H9 (cell line): ENCODE measurements around the gene SLC29A4. TPM values are rescaled to one million over a fixed set of nuclear protein-coding genes. Genes with fewer than 3 reads are reported as not detected.

Source experiments
- DNase-seq: peaks from one replicate; pipeline ENCODE4 v3.0.0-alpha.2; 2017
- H2AFZ ChIP-seq: one replicate; pipeline ENCODE4 v1.6.1; 2013; ENCODE audit warnings: mild to moderate bottlenecking, low read length, control low read depth, moderate library complexity
- H2AK5ac ChIP-seq: 2 replicates; pipeline ENCODE4 v1.6.1; 2013; ENCODE audit warnings: low read length, control low read depth, mixed read lengths; ENCODE audit not compliant: insufficient read length
- H2BK120ac ChIP-seq: one replicate; pipeline ENCODE4 v1.6.1; 2013; ENCODE audit warnings: low read depth, mild to moderate bottlenecking, low read length, control low read depth, inconsistent platforms; ENCODE audit not compliant: poor library complexity, severe bottlenecking
- H2BK12ac ChIP-seq: 2 replicates; pipeline ENCODE4 v1.6.1; 2013; ENCODE audit warnings: low read length, control low read depth, mixed read lengths, low read depth; ENCODE audit not compliant: insufficient read length
- H2BK15ac ChIP-seq: 2 replicates; pipeline ENCODE4 v1.6.1; 2013; ENCODE audit warnings: low read depth, low read length, control low read depth
- H2BK20ac ChIP-seq: one replicate; pipeline ENCODE4 v1.6.1; 2013; ENCODE audit warnings: low read depth, mild to moderate bottlenecking, low read length, control low read depth, inconsistent platforms; ENCODE audit not compliant: poor library complexity, severe bottlenecking
- H2BK5ac ChIP-seq: 2 replicates; pipeline ENCODE4 v1.6.1; 2013; ENCODE audit warnings: low read length, control low read depth, mixed read lengths; ENCODE audit not compliant: insufficient read length
- H3K14ac ChIP-seq: 2 replicates; pipeline ENCODE4 v1.6.1; 2013; ENCODE audit warnings: low read length, control low read depth; ENCODE audit not compliant: insufficient read depth
- H3K18ac ChIP-seq: 2 replicates; pipeline ENCODE4 v1.6.1; 2013; ENCODE audit warnings: low read depth, mild to moderate bottlenecking, mixed read lengths, low read length, control low read depth; ENCODE audit not compliant: insufficient read length
- H3K23ac ChIP-seq: 2 replicates; pipeline ENCODE4 v1.6.1; 2013; ENCODE audit warnings: low read length, control low read depth, mixed read lengths, low read depth; ENCODE audit not compliant: insufficient read length
- H3K23me2 ChIP-seq: 2 replicates; pipeline ENCODE4 v1.6.1; 2013; ENCODE audit warnings: low read depth, mild to moderate bottlenecking, mixed read lengths, low read length, control low read depth; ENCODE audit not compliant: insufficient read length, poor library complexity, severe bottlenecking
- H3K27ac ChIP-seq: 2 replicates; pipeline ENCODE4 v1.5.1; 2013; ENCODE audit warnings: low read length, control low read depth, mixed read lengths, low read depth; ENCODE audit not compliant: insufficient read length
- H3K27me3 ChIP-seq: 2 replicates; pipeline ENCODE4 v1.6.1; 2013; ENCODE audit warnings: low read length, control low read depth, inconsistent platforms; ENCODE audit not compliant: insufficient read depth
- H3K4ac ChIP-seq: 2 replicates; pipeline ENCODE4 v1.6.1; 2013; ENCODE audit warnings: low read depth, mild to moderate bottlenecking, control low read depth, inconsistent platforms, low read length, moderate library complexity
- H3K4me1 ChIP-seq: 2 replicates; pipeline ENCODE4 v1.6.1; 2013; ENCODE audit warnings: low read length, control low read depth, inconsistent platforms; ENCODE audit not compliant: insufficient read depth
- H3K4me2 ChIP-seq: 2 replicates; pipeline ENCODE4 v1.6.1; 2013; ENCODE audit warnings: low read length, control low read depth, mixed read lengths; ENCODE audit not compliant: insufficient read length, insufficient read depth
- H3K56ac ChIP-seq: 2 replicates; pipeline ENCODE4 v1.6.1; 2013; ENCODE audit warnings: low read depth, mild to moderate bottlenecking, mixed read lengths, low read length, control low read depth; ENCODE audit not compliant: insufficient read length
- H3K79me1 ChIP-seq: 2 replicates; pipeline ENCODE4 v1.6.1; 2013; ENCODE audit warnings: low read depth, mild to moderate bottlenecking, moderate library complexity, low read length, control low read depth, inconsistent platforms; ENCODE audit not compliant: insufficient read depth, poor library complexity, severe bottlenecking
- H3K79me2 ChIP-seq: 2 replicates; pipeline ENCODE4 v1.6.1; 2013; ENCODE audit warnings: low read length, control low read depth, inconsistent platforms; ENCODE audit not compliant: insufficient read depth
- H3K9ac ChIP-seq: 2 replicates; pipeline ENCODE4 v1.6.1; 2013; ENCODE audit warnings: low read length, control low read depth, mixed read lengths; ENCODE audit not compliant: insufficient read length; ENCODE audit errors: extremely low read depth
- H3K9me3 ChIP-seq: one replicate; pipeline ENCODE4 v1.6.1; 2013; ENCODE audit warnings: low read depth, low read length, inconsistent platforms; ENCODE audit not compliant: control insufficient read depth
- H3T11ph ChIP-seq: one replicate; pipeline ENCODE4 v1.6.1; 2013; ENCODE audit warnings: mild to moderate bottlenecking, low read length, control low read depth, inconsistent platforms
- H4K20me1 ChIP-seq: one replicate; pipeline ENCODE4 v1.6.1; 2013; ENCODE audit not compliant: control insufficient read depth, insufficient read length, insufficient read depth
- H4K5ac ChIP-seq: 2 replicates; pipeline ENCODE4 v1.6.1; 2013; ENCODE audit warnings: low read depth, mild to moderate bottlenecking, mixed read lengths, low read length, control low read depth; ENCODE audit not compliant: insufficient read length
- H4K8ac ChIP-seq: replicated peaks from 2 replicates; pipeline ENCODE4 v1.6.1; 2013; ENCODE audit warnings: low read length, control low read depth, mixed read lengths, low read depth; ENCODE audit not compliant: insufficient read length
- H4K91ac ChIP-seq: 2 replicates; pipeline ENCODE4 v1.6.1; 2013; ENCODE audit warnings: low read depth, mild to moderate bottlenecking, moderate library complexity, mixed read lengths, low read length, control low read depth; ENCODE audit not compliant: insufficient read length
- H3K27ac Mint-ChIP-seq, 3 experiments: 2 replicates in 2 of 3; 3 replicates in 1 of 3; pipeline ENCODE4 v1.8.0; 2020 to 2021; ENCODE audit warnings: mixed read lengths in 3 of 3, mild to moderate bottlenecking in 1 of 3, moderate library complexity in 1 of 3
- H3K27me3 Mint-ChIP-seq: 2 replicates; pipeline ENCODE4 v1.8.0; 2021; ENCODE audit warnings: low read depth, mild to moderate bottlenecking, moderate library complexity, mixed read lengths
- H3K36me3 Mint-ChIP-seq, 3 experiments: 2 replicates in 2 of 3; 3 replicates in 1 of 3; pipeline ENCODE4 v1.8.0; 2020 to 2021; ENCODE audit warnings: low read depth in 3 of 3, mixed read lengths in 3 of 3; ENCODE audit not compliant: insufficient read depth in 1 of 3
- H3K4me1 Mint-ChIP-seq, 2 experiments: 2 replicates each; pipeline ENCODE4 v1.8.0; 2020; ENCODE audit warnings: mixed read lengths in 2 of 2
- H3K4me3 Mint-ChIP-seq, 2 experiments: 2 replicates in 1 of 2; 3 replicates in 1 of 2; pipeline ENCODE4 v1.8.0; 2020 to 2021; ENCODE audit warnings: mild to moderate bottlenecking in 2 of 2, mixed read lengths in 2 of 2, moderate library complexity in 1 of 2
- H3K9me3 Mint-ChIP-seq, 2 experiments: 2 replicates in 1 of 2; 3 replicates in 1 of 2; pipeline ENCODE4 v1.8.0; 2020; ENCODE audit warnings: mild to moderate bottlenecking in 2 of 2, mixed read lengths in 2 of 2, moderate library complexity in 1 of 2
- CTCF ChIP-seq: fragments of 200-600 bp; sonication (generic); conservative IDR thresholded peaks from 3 replicates; pipeline ENCODE4 v1.8.0; 2021; ENCODE audit warnings: antibody characterized with exemption, mild to moderate bottlenecking
- WGBS: extraction: QIAGEN DNeasy Blood & Tissue Kit; methylation state at CpG from one replicate; pipeline ENCODE4 v1.1.7; 2013; ENCODE audit warnings: missing lambda C conversion rate, low lambda C conversion rate, mixed read lengths; ENCODE audit not compliant: insufficient read length; ENCODE audit errors: extremely low coverage; 5-methylcytosine and 5-hydroxymethylcytosine counted together
- long read RNA-seq: library from polyadenylated mRNA; unstranded; transcript quantifications from one replicate; pipeline ENCODE4 v2.0.0, GENCODE V29; 2020
- total RNA-seq: library from RNA; stranded (reverse); gene quantifications from 2 replicates; pipeline ENCODE4 v1.2.1, GENCODE V29; 2021

SLC29A4 gene, protein sequence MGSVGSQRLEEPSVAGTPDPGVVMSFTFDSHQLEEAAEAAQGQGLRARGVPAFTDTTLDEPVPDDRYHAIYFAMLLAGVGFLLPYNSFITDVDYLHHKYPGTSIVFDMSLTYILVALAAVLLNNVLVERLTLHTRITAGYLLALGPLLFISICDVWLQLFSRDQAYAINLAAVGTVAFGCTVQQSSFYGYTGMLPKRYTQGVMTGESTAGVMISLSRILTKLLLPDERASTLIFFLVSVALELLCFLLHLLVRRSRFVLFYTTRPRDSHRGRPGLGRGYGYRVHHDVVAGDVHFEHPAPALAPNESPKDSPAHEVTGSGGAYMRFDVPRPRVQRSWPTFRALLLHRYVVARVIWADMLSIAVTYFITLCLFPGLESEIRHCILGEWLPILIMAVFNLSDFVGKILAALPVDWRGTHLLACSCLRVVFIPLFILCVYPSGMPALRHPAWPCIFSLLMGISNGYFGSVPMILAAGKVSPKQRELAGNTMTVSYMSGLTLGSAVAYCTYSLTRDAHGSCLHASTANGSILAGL
- 12.4 and 13.3 TPM in 2 replicates for total RNA-seq
- long read RNA-seq, partial matches to known transcripts = 9 of 12 reads
- long read RNA-seq, other reads (novel, unspliced or antisense) = 3 of 12 reads

- H3K14ac ChIP-seq = no peak within 1 kb of the TSS
- no peaks in the 10 kb centered on the region for H3K9me3 ChIP-seq
- no peaks in the 10 kb centered on the region for H3K79me2 ChIP-seq
- H3K79me1 ChIP-seq = no peaks in the 10 kb centered on the region
- H2BK15ac ChIP-seq = no peak within 1 kb of the TSS
- H3K27me3 ChIP-seq = peaks cover 2% of the 10 kb centered on the region; the same call in 1 of the 2 replicates
- peak within 1 kb of the TSS; percentile 43 for H3K4me2 ChIP-seq
- H3K23me2 ChIP-seq = no peaks in the 10 kb centered on the region
- H3K27me3 Mint-ChIP-seq = peaks cover 43% of the 10 kb centered on the region
- H3K56ac ChIP-seq = no peak within 1 kb of the TSS
- no peak within 1 kb of the TSS for H3K4ac ChIP-seq
- H3K4me3 Mint-ChIP-seq = peak within 1 kb of the TSS; percentile 53 to 71; a peak in 4 of 5 replicates
- DNase-seq = no peak
- no peak within 1 kb of the TSS for H3T11ph ChIP-seq
- no peak within 1 kb of the TSS for H4K91ac ChIP-seq
- no peak within 1 kb of the TSS for H4K5ac ChIP-seq
- H4K8ac ChIP-seq = no peak within 1 kb of the TSS
- H2BK5ac ChIP-seq = no peak within 1 kb of the TSS
- H3K27ac ChIP-seq = no peak within 1 kb of the TSS
- H3K9me3 Mint-ChIP-seq = no peaks in the 10 kb centered on the region
- H3K27ac Mint-ChIP-seq = no peak within 1 kb of the TSS
- no peak within 1 kb of the TSS for H2BK20ac ChIP-seq
- no peak for TF ChIP-seq CTCF
- no peak within 1 kb of the TSS for H2BK12ac ChIP-seq
- WGBS = no CpG with 5 or more reads among the region's 69 CpGs
- no peak within 1 kb of the TSS for H3K18ac ChIP-seq
- H4K20me1 ChIP-seq = no peaks in the 10 kb centered on the region
- no peak within 1 kb of the TSS for H2AK5ac ChIP-seq
- no peak within 1 kb of the TSS for H2AFZ ChIP-seq
- H3K4me1 Mint-ChIP-seq = peaks cover 0 to 19% of the 10 kb centered on the region in 2 experiments; a peak in 2 of 4 replicates
- H3K9ac ChIP-seq = no peak within 1 kb of the TSS
- H3K36me3 Mint-ChIP-seq = no peaks in the 10 kb centered on the region
- no peak within 1 kb of the TSS for H2BK120ac ChIP-seq
- no peaks in the 10 kb centered on the region for H3K4me1 ChIP-seq
- H3K23ac ChIP-seq = no peak within 1 kb of the TSS
Measured at GRCh38 chr7:5282543-5283316, at the start of gene SLC29A4. Gene SLC29A4 (plus strand): TSS chr7:5282943. CDS start chr7:5287817, 4,874 bp downstream.
